Tibial artery (tissue), 4 donors: ENCODE results near the gene PDLIM7.

ENCODE experiments used
- DNase-seq, 2 donors: peaks; one replicate each; pipeline ENCODE4 v3.0.0-alpha.2; 2019
- H3K27ac ChIP-seq, 2 donors: fragments of 200-600 bp; sonication (generic) in 1 of 2; 1 replicate in 1 of 2; 2 replicates in 1 of 2; pipeline ENCODE4 v1.5.1; 2018 to 2019; ENCODE audit warnings: mild to moderate bottlenecking in 1 of 2
- H3K27me3 ChIP-seq, 2 donors: fragments of 200-600 bp; sonication (generic) in 1 of 2; one replicate each; pipeline versions ENCODE4 v1.5.1 to v1.6.0; 2016 to 2019
- H3K36me3 ChIP-seq, 3 donors: fragments of 200-600 bp; sonication (generic) in 2 of 3; one replicate each; pipeline ENCODE4 v1.5.1; 2016 to 2019; ENCODE audit warnings: mild to moderate bottlenecking in 2 of 3
- H3K4me1 ChIP-seq, 4 donors: fragments of 200-600 bp; sonication (generic) in 2 of 4; 1 replicate in 3 of 4; 2 replicates in 1 of 4; pipeline ENCODE4 v1.5.1; 2016 to 2019
- H3K4me3 ChIP-seq, 2 donors: fragments of 200-600 bp; sonication (generic) in 1 of 2; 1 replicate in 1 of 2; 2 replicates in 1 of 2; pipeline ENCODE4 v1.5.1; 2018 to 2019; ENCODE audit warnings: mild to moderate bottlenecking in 2 of 2
- H3K9me3 ChIP-seq, 3 donors: fragments of 200-600 bp; sonication (generic) in 1 of 3; one replicate each; pipeline ENCODE4 v1.5.1; 2016 to 2019
- CTCF ChIP-seq, 2 experiments: fragments of 200-600 bp in 1 of 2; fragments of 450-650 bp in 1 of 2; IDR thresholded peaks; one replicate each; pipeline ENCODE4 v1.5.1; 2017 to 2019; ENCODE audit warnings: antibody characterized with exemption in 2 of 2, mild to moderate bottlenecking in 1 of 2, moderate library complexity in 1 of 2
- intact Hi-C: fragments of 100-400 bp; cut with DNase I; formaldehyde crosslinking; loops from one replicate; pipeline ENCODE4 v1.15.0; 2023; ENCODE audit warnings: low total_unique reads

PDLIM7 gene

DNA sequence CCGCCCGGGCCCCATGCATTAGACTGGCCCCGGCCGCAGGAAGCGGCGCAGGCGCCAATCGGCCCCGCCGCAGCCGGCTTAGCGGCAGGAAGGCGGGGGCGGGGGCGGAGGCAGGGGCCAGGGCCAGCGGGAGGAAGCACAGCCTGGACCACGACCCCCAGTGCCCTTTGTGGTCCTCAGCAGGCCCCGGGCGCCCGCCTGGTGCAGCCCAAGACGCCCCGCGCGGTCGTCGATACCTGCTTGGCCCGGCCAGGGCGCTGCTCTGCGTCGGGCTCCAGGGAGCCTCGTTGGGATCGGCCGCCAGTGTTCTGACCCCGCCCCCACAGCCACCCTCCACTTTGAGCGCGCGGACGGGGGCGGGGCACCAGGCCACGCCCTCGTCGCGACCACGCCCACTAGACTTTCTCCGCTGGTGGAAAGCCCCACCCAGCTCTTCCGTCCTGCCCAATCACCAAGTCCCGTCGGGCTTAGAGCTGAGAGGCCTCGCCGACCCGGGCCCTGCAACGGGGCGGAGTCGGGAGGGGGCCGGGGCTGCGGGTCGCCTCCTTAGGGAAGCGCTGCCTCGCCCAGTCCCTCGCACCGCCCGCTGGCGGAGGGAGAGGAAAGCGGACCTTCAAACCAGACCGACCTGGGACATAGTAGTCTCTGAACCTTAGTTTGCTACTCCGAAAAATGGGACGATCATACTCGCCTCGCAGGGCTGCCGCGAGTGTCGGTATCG lies at the start of gene PDLIM7:
Gene PDLIM7, minus strand, starts transcription at position 313 of the 721 bp plus-strand sequence. CDS start 1,092 bp downstream, outside the sequence.
- H3K27ac ChIP-seq, result peak within 1 kb of the TSS; percentile 92 to 100
- intact Hi-C loops, result loop anchor here (2.0 kb wide), 1 partner anchor 43 kb away; no protein-coding TSS in a partner anchor

GRCh38 chr5:177546258-177546741 lies 48.9 kb upstream of the PDLIM7 start:
- H3K9me3 ChIP-seq, result no peaks in the 10 kb centered on the region
- peak overlapping the region; percentile 71 to 83 for H3K27ac ChIP-seq
- no peak for TF ChIP-seq CTCF (IDR thresholded peaks at IDR 0.05)
- no peaks in the 10 kb centered on the region for H3K27me3 ChIP-seq
- H3K36me3 ChIP-seq, result peaks cover 0 to 6% (median 0%) of the 10 kb centered on the region in 3 donors
- no peak overlapping the region for H3K4me3 ChIP-seq
- intact Hi-C loops, result no loop called here
- DNase-seq, result peak; percentile 63 to 82
- peaks cover 0 to 79% (median 54%) of the 10 kb centered on the region in 4 donors for H3K4me1 ChIP-seq

More for the DNA sequence above, at the start of gene PDLIM7:
- TF ChIP-seq CTCF (IDR thresholded peaks at IDR 0.05), result peak in 1 of 2 experiments; percentile 1
- DNase-seq, result peak; percentile 96 to 99
- H3K9me3 ChIP-seq, result no peaks in the 10 kb centered on the region
- peaks cover 7 to 59% (median 50%) of the 10 kb centered on the region in 4 donors for H3K4me1 ChIP-seq
- H3K4me3 ChIP-seq, result peak within 1 kb of the TSS; percentile 83 to 100
- peaks cover 2 to 10% (median 6%) of the 10 kb centered on the region in 3 donors for H3K36me3 ChIP-seq
- H3K27me3 ChIP-seq, result no peaks in the 10 kb centered on the region

- H3K4me1 ChIP-seq, result peaks cover 0 to 79% (median 55%) of the 10 kb centered on the region in 4 donors
- H3K36me3 ChIP-seq, result peaks cover 0 to 2% (median 0%) of the 10 kb centered on the region in 3 donors
- no peaks in the 10 kb centered on the region for H3K9me3 ChIP-seq
- no peak for TF ChIP-seq CTCF (IDR thresholded peaks at IDR 0.05)
- intact Hi-C loops, result no loop called here
- H3K27ac ChIP-seq, result peak overlapping the region; percentile 71 to 83
- H3K4me3 ChIP-seq, result no peak overlapping the region
- DNase-seq, result peak; percentile 84 to 92
- no peaks in the 10 kb centered on the region for H3K27me3 ChIP-seq
Observed at GRCh38 chr5:177545487-177546257, 48.3 kb upstream of the PDLIM7 start.

- Histone ChIP-seq H3K9me3 (no peaks in the 10 kb centered on the region), H3K36me3 (peaks cover 0 to 12% (median 0%) of the 10 kb centered on the region in 3 donors), H3K4me3 (no peak overlapping the region), H3K27me3 (no peaks in the 10 kb centered on the region), H3K27ac (peak overlapping the region; percentile 28 to 71), H3K4me1 (peaks cover 3 to 88% (median 70%) of the 10 kb centered on the region in 4 donors)
- no peak for DNase-seq
- no peak for TF ChIP-seq CTCF (IDR thresholded peaks at IDR 0.05)
- intact Hi-C loops, result no loop called here
Observed at GRCh38 chr5:177542816-177543465, 45.5 kb upstream of the PDLIM7 start.

GRCh38 chr5:177540438-177540837 lies 43.0 kb upstream of the PDLIM7 start:
- Histone ChIP-seq H3K27me3 (no peaks in the 10 kb centered on the region), H3K4me1 (peaks cover 14 to 89% (median 69%) of the 10 kb centered on the region in 4 donors), H3K4me3 (no peak overlapping the region), H3K27ac (peak overlapping the region in 1 of 2 donors; percentile 79), H3K36me3 (peaks cover 8 to 30% (median 18%) of the 10 kb centered on the region in 3 donors), H3K9me3 (no peaks in the 10 kb centered on the region)
- DNase-seq, result no peak
- TF ChIP-seq CTCF (IDR thresholded peaks at IDR 0.05), result no peak
- intact Hi-C loops, result no loop called here
